SK-N-SH treated with all-trans-retinoic acid at 6 μM for 48 hours (cell line): ENCODE measurements around the gene LSAMP.

ENCODE experiments used
- CSDC2 ChIP-seq: fragments of 250-450 bp; sonication (Bioruptor Pico); IDR thresholded peaks from 2 replicates; pipeline ENCODE4 v1.5.0; 2020; ENCODE audit warnings: mild to moderate bottlenecking, moderate library complexity
- GLIS3 ChIP-seq: fragments of 250-450 bp; sonication (Bioruptor Pico); IDR thresholded peaks from 2 replicates; pipeline ENCODE4 v1.5.0; 2020; ENCODE audit warnings: mild to moderate bottlenecking, moderate library complexity
- ISL1 ChIP-seq: fragments of 250-450 bp; sonication (Bioruptor Pico); IDR thresholded peaks from 2 replicates; pipeline ENCODE4 v2.1.2; 2022; ENCODE audit warnings: mild to moderate bottlenecking, moderate library complexity
- PPARA ChIP-seq: fragments of 250-450 bp; sonication (Bioruptor Pico); IDR thresholded peaks from 2 replicates; pipeline ENCODE4 v1.5.0; 2020; ENCODE audit warnings: mild to moderate bottlenecking, borderline replicate concordance
- TCF4 ChIP-seq: fragments of 250-450 bp; sonication (Bioruptor Pico); IDR thresholded peaks from 2 replicates; pipeline ENCODE4 v1.8.0; 2021; ENCODE audit warnings: mild to moderate bottlenecking, moderate library complexity, borderline replicate concordance
- ZFP3 ChIP-seq: fragments of 250-450 bp; sonication (Bioruptor Pico); IDR thresholded peaks from 2 replicates; pipeline ENCODE4 v1.5.0; 2020; ENCODE audit warnings: mild to moderate bottlenecking, moderate library complexity
- ZFP30 ChIP-seq: fragments of 450-650 bp; formaldehyde crosslinking; IDR thresholded peaks from 2 replicates; pipeline ENCODE4 v1.5.0; 2022; ENCODE audit warnings: mild to moderate bottlenecking, moderate library complexity
- TF ChIP-seq, protein P1 (sequence below): fragments of 250-450 bp; sonication (Bioruptor Pico); IDR thresholded peaks from 2 replicates; pipeline ENCODE4 v1.5.1; 2021; ENCODE audit warnings: mild to moderate bottlenecking, moderate library complexity

DNA sequence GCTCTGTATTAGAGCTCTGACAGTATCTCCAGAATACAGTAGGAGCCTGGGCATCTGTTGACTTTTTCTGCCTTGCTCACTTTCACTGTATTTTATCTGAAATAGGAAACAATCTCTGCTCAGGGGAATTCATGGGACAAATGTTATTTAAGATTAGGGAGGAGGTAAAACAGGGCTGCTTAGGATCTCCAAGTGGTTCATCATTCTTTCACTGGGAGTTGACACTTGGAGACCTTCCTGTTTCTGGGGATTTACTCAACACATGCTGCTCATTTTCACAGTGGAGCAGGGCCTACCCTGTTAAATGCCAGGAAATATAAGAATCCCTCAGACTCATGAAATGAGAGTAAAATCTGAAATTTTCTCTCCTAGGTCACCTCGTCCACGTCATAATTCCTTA, 636.5 kb downstream of the LSAMP start:
- TF ChIP-seq ZFP3 (no peak), ISL1 (CRISPR knock-in tag) (no peak), PPARA (no peak), GLIS3 (CRISPR knock-in tag) (no peak), ZFP30 (CRISPR knock-in tag) (no peak), TCF4 (CRISPR knock-in tag) (no peak), CSDC2 (no peak)
- TF ChIP-seq, protein P1, sequence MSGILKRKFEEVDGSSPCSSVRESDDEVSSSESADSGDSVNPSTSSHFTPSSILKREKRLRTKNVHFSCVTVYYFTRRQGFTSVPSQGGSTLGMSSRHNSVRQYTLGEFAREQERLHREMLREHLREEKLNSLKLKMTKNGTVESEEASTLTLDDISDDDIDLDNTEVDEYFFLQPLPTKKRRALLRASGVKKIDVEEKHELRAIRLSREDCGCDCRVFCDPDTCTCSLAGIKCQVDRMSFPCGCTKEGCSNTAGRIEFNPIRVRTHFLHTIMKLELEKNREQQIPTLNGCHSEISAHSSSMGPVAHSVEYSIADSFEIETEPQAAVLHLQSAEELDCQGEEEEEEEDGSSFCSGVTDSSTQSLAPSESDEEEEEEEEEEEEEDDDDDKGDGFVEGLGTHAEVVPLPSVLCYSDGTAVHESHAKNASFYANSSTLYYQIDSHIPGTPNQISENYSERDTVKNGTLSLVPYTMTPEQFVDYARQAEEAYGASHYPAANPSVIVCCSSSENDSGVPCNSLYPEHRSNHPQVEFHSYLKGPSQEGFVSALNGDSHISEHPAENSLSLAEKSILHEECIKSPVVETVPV (CRISPR knock-in tag) = no peak
